T-helper 2 cell treated with Interferon-gamma antibody and Interleukin-4, amounts not matched to agents 5 μg/mL and 100 μg/mL, for 36 hours (primary cell): ENCODE results near the gene ZFP64.

Experiments
- DNase-seq: peaks from one replicate; pipeline ENCODE4 v3.0.0; 2021; ENCODE audit warnings: low spot score
- H3K27ac Mint-ChIP-seq: one replicate; pipeline ENCODE4 v1.8.0; 2021; ENCODE audit warnings: mild to moderate bottlenecking, mixed read lengths
- H3K27me3 Mint-ChIP-seq: one replicate; pipeline ENCODE4 v1.8.0; 2021; ENCODE audit warnings: low read depth, mixed read lengths
- H3K36me3 Mint-ChIP-seq: one replicate; pipeline ENCODE4 v1.8.0; 2021; ENCODE audit warnings: low read depth, mixed read lengths
- H3K4me1 Mint-ChIP-seq: one replicate; pipeline ENCODE4 v1.8.0; 2021; ENCODE audit warnings: low read depth, mixed read lengths
- H3K4me3 Mint-ChIP-seq: one replicate; pipeline ENCODE4 v1.8.0; 2022; ENCODE audit warnings: mild to moderate bottlenecking, moderate library complexity, mixed read lengths
- H3K9me3 Mint-ChIP-seq: one replicate; pipeline ENCODE4 v1.8.0; 2021; ENCODE audit warnings: mixed read lengths

ZFP64 gene

GRCh38 chr20:52191916-52192718, 538 bp upstream of the ZFP64 start:
- H3K27ac Mint-ChIP-seq, result peak overlapping the region; percentile 83
- H3K9me3 Mint-ChIP-seq, result no peaks in the 10 kb centered on the region
- H3K4me3 Mint-ChIP-seq, result peak overlapping the region; percentile 82
- no peaks in the 10 kb centered on the region for H3K36me3 Mint-ChIP-seq
- H3K4me1 Mint-ChIP-seq, result peaks cover 17% of the 10 kb centered on the region
- no peaks in the 10 kb centered on the region for H3K27me3 Mint-ChIP-seq
- DNase-seq, result peak; percentile 36

GRCh38 chr20:52190437-52191131, 995 bp downstream of the ZFP64 start:
- Mint-ChIP-seq H3K36me3 (no peaks in the 10 kb centered on the region), H3K4me3 (peak overlapping the region; percentile 93), H3K4me1 (peaks cover 17% of the 10 kb centered on the region), H3K9me3 (no peaks in the 10 kb centered on the region), H3K27me3 (no peaks in the 10 kb centered on the region), H3K27ac (peak overlapping the region; percentile 85)
- peak; percentile 26 for DNase-seq

GRCh38 chr20:52181766-52182165, 9.8 kb downstream of the ZFP64 start:
- Mint-ChIP-seq H3K27ac (no peak overlapping the region), H3K4me3 (no peak overlapping the region), H3K27me3 (no peaks in the 10 kb centered on the region), H3K36me3 (peaks cover 12% of the 10 kb centered on the region), H3K4me1 (peaks cover 4% of the 10 kb centered on the region), H3K9me3 (no peaks in the 10 kb centered on the region)
- DNase-seq, result no peak

GRCh38 chr20:52180180-52180840, 11.3 kb downstream of the ZFP64 start:
- Mint-ChIP-seq H3K4me1 (peaks cover 4% of the 10 kb centered on the region), H3K4me3 (no peak overlapping the region), H3K36me3 (peaks cover 12% of the 10 kb centered on the region), H3K9me3 (no peaks in the 10 kb centered on the region), H3K27me3 (no peaks in the 10 kb centered on the region), H3K27ac (no peak overlapping the region)
- no peak for DNase-seq

- no peak overlapping the region for H3K4me3 Mint-ChIP-seq
- peaks cover 4% of the 10 kb centered on the region for H3K4me1 Mint-ChIP-seq
- H3K27me3 Mint-ChIP-seq, result no peaks in the 10 kb centered on the region
- peaks cover 12% of the 10 kb centered on the region for H3K36me3 Mint-ChIP-seq
- no peak overlapping the region for H3K27ac Mint-ChIP-seq
- H3K9me3 Mint-ChIP-seq, result no peaks in the 10 kb centered on the region
- DNase-seq, result peak; percentile 37
Measured at GRCh38 chr20:52179331-52180179, 12.0 kb downstream of the ZFP64 start.

GRCh38 chr20:52178691-52179090, 12.9 kb downstream of the ZFP64 start:
- H3K4me3 Mint-ChIP-seq, result no peak overlapping the region
- no peak for DNase-seq
- peaks cover 7% of the 10 kb centered on the region for H3K36me3 Mint-ChIP-seq
- H3K27me3 Mint-ChIP-seq, result no peaks in the 10 kb centered on the region
- H3K9me3 Mint-ChIP-seq, result no peaks in the 10 kb centered on the region
- H3K27ac Mint-ChIP-seq, result no peak overlapping the region
- H3K4me1 Mint-ChIP-seq, result peaks cover 4% of the 10 kb centered on the region

GRCh38 chr20:52175840-52176239, 15.7 kb downstream of the ZFP64 start:
- DNase-seq, result no peak
- H3K27me3 Mint-ChIP-seq, result no peaks in the 10 kb centered on the region
- H3K4me3 Mint-ChIP-seq, result no peak overlapping the region
- peaks cover 8% of the 10 kb centered on the region for H3K36me3 Mint-ChIP-seq
- peaks cover 5% of the 10 kb centered on the region for H3K4me1 Mint-ChIP-seq
- H3K27ac Mint-ChIP-seq, result no peak overlapping the region
- H3K9me3 Mint-ChIP-seq, result no peaks in the 10 kb centered on the region

- Mint-ChIP-seq H3K27ac (no peak overlapping the region), H3K27me3 (no peaks in the 10 kb centered on the region), H3K4me3 (no peak overlapping the region), H3K36me3 (peaks cover 10% of the 10 kb centered on the region), H3K4me1 (peaks cover 3% of the 10 kb centered on the region), H3K9me3 (no peaks in the 10 kb centered on the region)
- no peak for DNase-seq
Measured at GRCh38 chr20:52172392-52173047, 19.1 kb downstream of the ZFP64 start.

- Mint-ChIP-seq H3K4me3 (no peak overlapping the region), H3K36me3 (peaks cover 17% of the 10 kb centered on the region), H3K4me1 (peaks cover 3% of the 10 kb centered on the region), H3K9me3 (peaks cover under 1% of the 10 kb centered on the region), H3K27me3 (no peaks in the 10 kb centered on the region), H3K27ac (no peak overlapping the region)
- no peak for DNase-seq
Measured at GRCh38 chr20:52171025-52171424, 20.6 kb downstream of the ZFP64 start.

GRCh38 chr20:52168116-52168515, 23.5 kb downstream of the ZFP64 start:
- peaks cover 5% of the 10 kb centered on the region for H3K4me1 Mint-ChIP-seq
- H3K36me3 Mint-ChIP-seq, result peaks cover 31% of the 10 kb centered on the region
- no peak for DNase-seq
- no peak overlapping the region for H3K4me3 Mint-ChIP-seq
- peaks cover 6% of the 10 kb centered on the region for H3K9me3 Mint-ChIP-seq
- no peak overlapping the region for H3K27ac Mint-ChIP-seq
- no peaks in the 10 kb centered on the region for H3K27me3 Mint-ChIP-seq

GRCh38 chr20:52167232-52167840, 24.2 kb downstream of the ZFP64 start:
- no peak overlapping the region for H3K27ac Mint-ChIP-seq

GRCh38 chr20:52166150-52166549, 25.4 kb downstream of the ZFP64 start:
- H3K27ac Mint-ChIP-seq, result no peak overlapping the region
- H3K36me3 Mint-ChIP-seq, result peaks cover 31% of the 10 kb centered on the region
- no peak for DNase-seq
- H3K4me1 Mint-ChIP-seq, result peaks cover 6% of the 10 kb centered on the region
- peaks cover 6% of the 10 kb centered on the region for H3K9me3 Mint-ChIP-seq
- no peak overlapping the region for H3K4me3 Mint-ChIP-seq
- no peaks in the 10 kb centered on the region for H3K27me3 Mint-ChIP-seq

More at GRCh38 chr20:52167232-52167840, 24.2 kb downstream of the ZFP64 start:
- no peak overlapping the region for H3K4me3 Mint-ChIP-seq
- peaks cover 6% of the 10 kb centered on the region for H3K9me3 Mint-ChIP-seq
- H3K36me3 Mint-ChIP-seq, result peaks cover 31% of the 10 kb centered on the region
- no peaks in the 10 kb centered on the region for H3K27me3 Mint-ChIP-seq
- peaks cover 4% of the 10 kb centered on the region for H3K4me1 Mint-ChIP-seq
- no peak for DNase-seq
